ENCODE measurements around the gene OOSP2. TPM values are rescaled to one million over a fixed set of nuclear protein-coding genes. Genes with fewer than 3 reads are reported as not detected.
"Not testable (repeated sequence)": the region's sequence is repeated elsewhere in the genome, so short reads cannot be mapped to it uniquely, and the experiment has no call there.

Gene OOSP2
- total RNA-seq, 2 donors from 2014 or later = not detected

GRCh38 chr11:60065801-60066200, 25.6 kb downstream of the OOSP2 start:
- Mint-ChIP-seq H3K9me3 (no peaks in the 10 kb centered on the region), H3K36me3 (no peaks in the 10 kb centered on the region), H3K27ac (no peak overlapping the region)
- ATAC-seq = no peak
- no peak for DNase-seq (ENCODE audit: low spot score in 2 of 2)

GRCh38 chr11:60069450-60069849, 29.2 kb downstream of the OOSP2 start:
- H3K27ac Mint-ChIP-seq = no peak overlapping the region
- H3K9me3 Mint-ChIP-seq = peaks cover 0 to 3% of the 10 kb centered on the region in 2 donors
- ATAC-seq (no peak), DNase-seq (ENCODE audit: low spot score in 2 of 2) (no peak)
- no peaks in the 10 kb centered on the region for H3K36me3 Mint-ChIP-seq

- not testable (repeated sequence) for DNase-seq (ENCODE audit: low spot score in 2 of 2); H3K9me3 Mint-ChIP-seq; H3K36me3 Mint-ChIP-seq; H3K27ac Mint-ChIP-seq; ATAC-seq
Observed at GRCh38 chr11:60071644-60072043, 31.4 kb downstream of the OOSP2 start.

GRCh38 chr11:60077216-60077817, 37.1 kb downstream of the OOSP2 start:
- Mint-ChIP-seq H3K9me3 (no peaks in the 10 kb centered on the region), H3K36me3 (no peaks in the 10 kb centered on the region), H3K27ac (no peak overlapping the region)
- no peak for DNase-seq (ENCODE audit: low spot score in 2 of 2)
- no peak for ATAC-seq

- no peaks in the 10 kb centered on the region for H3K36me3 Mint-ChIP-seq
- H3K9me3 Mint-ChIP-seq = no peaks in the 10 kb centered on the region
- H3K27ac Mint-ChIP-seq = no peak overlapping the region
- no peak for ATAC-seq
- no peak for DNase-seq (ENCODE audit: low spot score in 2 of 2)
Observed at GRCh38 chr11:60077981-60078380, 37.8 kb downstream of the OOSP2 start.

- H3K27ac Mint-ChIP-seq = no peak overlapping the region
- no peak for ATAC-seq
Observed at GRCh38 chr11:60078745-60079144, 38.5 kb downstream of the OOSP2 start.

GRCh38 chr11:60080535-60080934, 40.3 kb downstream of the OOSP2 start:
- no peak for ATAC-seq
- Mint-ChIP-seq H3K27ac (no peak overlapping the region), H3K9me3 (no peaks in the 10 kb centered on the region), H3K36me3 (no peaks in the 10 kb centered on the region)
- DNase-seq (ENCODE audit: low spot score in 2 of 2) = no peak

More at GRCh38 chr11:60078745-60079144, 38.5 kb downstream of the OOSP2 start:
- DNase-seq (ENCODE audit: low spot score in 2 of 2) = no peak
- Mint-ChIP-seq H3K9me3 (no peaks in the 10 kb centered on the region), H3K36me3 (no peaks in the 10 kb centered on the region)

GRCh38 chr11:60084631-60085273, 44.5 kb downstream of the OOSP2 start:
- ATAC-seq (no peak), DNase-seq (ENCODE audit: low spot score in 2 of 2) (no peak)
- H3K9me3 Mint-ChIP-seq = no peaks in the 10 kb centered on the region
- no peaks in the 10 kb centered on the region for H3K36me3 Mint-ChIP-seq
- no peak overlapping the region for H3K27ac Mint-ChIP-seq

- Mint-ChIP-seq H3K9me3 (no peaks in the 10 kb centered on the region), H3K36me3 (no peaks in the 10 kb centered on the region), H3K27ac (no peak overlapping the region)
- DNase-seq (ENCODE audit: low spot score in 2 of 2) = no peak
- ATAC-seq = no peak
Observed at GRCh38 chr11:60085909-60086308, 45.7 kb downstream of the OOSP2 start.

GRCh38 chr11:60087239-60087638, 47.0 kb downstream of the OOSP2 start:
- H3K9me3 Mint-ChIP-seq = no peaks in the 10 kb centered on the region
- ATAC-seq (no peak), DNase-seq (ENCODE audit: low spot score in 2 of 2) (no peak)
- H3K27ac Mint-ChIP-seq = no peak overlapping the region
- no peaks in the 10 kb centered on the region for H3K36me3 Mint-ChIP-seq

- H3K9me3 Mint-ChIP-seq = no peaks in the 10 kb centered on the region
- H3K36me3 Mint-ChIP-seq = no peaks in the 10 kb centered on the region
- no peak for ATAC-seq
- no peak within 1 kb of the TSS for H3K27ac Mint-ChIP-seq
- no peak for DNase-seq (ENCODE audit: low spot score in 2 of 2)
Observed at GRCh38 chr11:60088364-60088763, 48.2 kb downstream of the OOSP2 start, which contains the start of gene MS4A2. Gene MS4A2, plus strand, starts transcription at chr11:60088664. Its CDS starts 102 bp downstream, at chr11:60088766.

- no peak for ATAC-seq
- Mint-ChIP-seq H3K36me3 (no peaks in the 10 kb centered on the region), H3K9me3 (no peaks in the 10 kb centered on the region), H3K27ac (no peak overlapping the region)
- no peak for DNase-seq (ENCODE audit: low spot score in 2 of 2)
Observed at GRCh38 chr11:60095477-60096120, 55.4 kb downstream of the OOSP2 start.

- H3K9me3 Mint-ChIP-seq = no peaks in the 10 kb centered on the region
- ATAC-seq = no peak
- no peaks in the 10 kb centered on the region for H3K36me3 Mint-ChIP-seq
- no peak overlapping the region for H3K27ac Mint-ChIP-seq
- no peak for DNase-seq (ENCODE audit: low spot score in 2 of 2)
Observed at GRCh38 chr11:60097189-60097588, 57.0 kb downstream of the OOSP2 start.

Other genes with a start within 250 kb of the OOSP2 start
- 10 to 100 TPM; 67.9 to 94.2 TPM for gene MRPL16, start 229.6 kb upstream of the OOSP2 start, total RNA-seq
- gene CBLIF, start 194.9 kb upstream of the OOSP2 start, total RNA-seq = not detected
- gene TCN1, start 173.9 kb upstream of the OOSP2 start, total RNA-seq = not detected
- gene OOSP3, start 161.6 kb upstream of the OOSP2 start, total RNA-seq = not detected
- not detected for gene OOSP1, start 102.0 kb upstream of the OOSP2 start, total RNA-seq
- gene OOSP4A, start 76.4 kb upstream of the OOSP2 start, total RNA-seq = not detected
- not detected for gene OOSP4B, start 23.2 kb upstream of the OOSP2 start, total RNA-seq
- gene MS4A3, start 16.3 kb downstream of the OOSP2 start, total RNA-seq = not detected
- gene MS4A2, start 48.3 kb downstream of the OOSP2 start, total RNA-seq = not detected
- gene MS4A6A, start 142.7 kb downstream of the OOSP2 start, total RNA-seq = not detected
- gene MS4A4E, start 202.7 kb downstream of the OOSP2 start, total RNA-seq = not detected
- not detected for gene MS4A4A, start 240.3 kb downstream of the OOSP2 start, total RNA-seq

All from activated naive CD4-positive, alpha-beta T cell treated with anti-CD3 and anti-CD28 coated beads, Interleukin-2, amount 50 U/mL, for 72 hours (primary cell).